ENCODE data around the gene KCTD4.

Gene KCTD4

DNA sequence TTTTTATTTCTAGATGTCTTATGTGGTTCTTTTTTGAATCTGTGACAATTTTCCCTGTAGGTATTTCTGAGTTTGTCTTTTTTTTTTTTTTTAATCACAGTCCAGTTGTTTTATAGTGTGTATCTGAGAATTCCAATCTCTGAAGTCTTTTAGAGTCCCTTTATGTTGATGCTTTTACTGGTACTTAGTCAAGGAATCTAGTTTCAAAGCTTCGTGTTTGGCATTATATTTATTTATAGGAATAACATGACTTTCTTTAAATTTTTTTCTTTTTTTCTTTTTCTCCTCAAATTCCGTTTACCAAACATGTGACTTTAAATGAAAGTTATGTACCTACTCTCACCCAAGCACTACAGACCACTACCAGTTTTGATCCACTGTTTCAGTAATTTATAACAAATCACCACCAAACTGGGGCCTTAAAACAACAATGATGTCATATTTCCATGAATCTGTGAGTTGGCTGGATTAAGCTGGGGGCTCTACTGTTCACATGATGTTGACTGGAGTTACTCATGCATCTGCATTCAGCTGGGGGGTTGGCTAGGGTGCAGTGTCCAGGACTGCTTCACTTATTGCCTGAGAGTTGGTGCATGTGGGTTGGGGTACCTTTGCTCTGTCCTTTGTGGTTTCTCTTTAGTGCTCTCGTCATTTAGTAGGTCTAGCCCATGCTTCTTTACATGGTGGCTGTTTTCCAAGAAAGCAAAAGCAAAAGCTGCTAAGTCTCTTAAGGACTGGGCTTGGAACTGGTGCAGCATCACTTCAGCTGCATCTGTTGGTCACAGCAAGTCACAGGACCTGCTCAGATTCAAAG, 22.3 kb downstream of the KCTD4 start:
- DNase-seq (ENCODE audit: low read depth in 2 of 3, low spot score in 1 of 3): no peak

DNA sequence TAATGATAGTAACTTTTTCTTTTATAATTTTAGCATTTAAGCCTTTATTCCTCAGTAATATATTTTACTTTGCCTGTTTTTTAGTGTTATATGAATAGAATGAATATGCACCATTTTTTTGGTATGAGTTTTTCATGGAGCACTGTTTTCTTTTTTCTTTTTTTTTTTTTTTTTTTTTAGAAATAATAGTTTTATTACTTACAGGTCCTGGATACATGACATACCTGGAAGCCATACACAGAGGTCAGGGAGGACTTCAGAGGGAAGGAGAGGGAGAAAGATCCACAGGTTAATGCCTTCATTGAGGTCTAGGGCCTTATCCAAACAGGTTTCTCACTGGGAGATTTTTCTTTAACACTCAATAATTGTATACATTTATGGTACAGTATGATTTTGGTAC, 26.4 kb downstream of the KCTD4 start:
- DNase-seq (ENCODE audit: low read depth in 2 of 3, low spot score in 1 of 3): no peak

DNA sequence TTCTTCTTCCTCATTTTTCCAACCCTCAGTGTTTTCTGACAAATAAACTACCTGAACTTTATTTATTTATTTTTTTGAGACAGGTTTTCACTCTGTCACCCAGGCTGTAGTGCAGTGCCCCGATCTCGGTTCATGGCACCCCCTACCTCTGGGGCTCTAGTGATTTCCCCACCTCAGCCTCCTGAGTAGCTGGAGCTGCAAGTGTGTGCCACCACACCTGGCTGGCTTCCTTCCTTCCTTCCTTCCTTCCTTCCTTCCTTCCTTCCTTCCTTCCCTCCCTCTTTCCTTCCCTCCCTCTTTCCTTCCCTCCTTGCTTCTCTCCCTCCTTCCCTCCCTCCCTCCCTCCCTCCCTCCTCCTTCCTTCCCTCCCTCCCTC, 32.3 kb downstream of the KCTD4 start:
- DNase-seq (ENCODE audit: low read depth in 2 of 3, low spot score in 1 of 3): no peak

DNA sequence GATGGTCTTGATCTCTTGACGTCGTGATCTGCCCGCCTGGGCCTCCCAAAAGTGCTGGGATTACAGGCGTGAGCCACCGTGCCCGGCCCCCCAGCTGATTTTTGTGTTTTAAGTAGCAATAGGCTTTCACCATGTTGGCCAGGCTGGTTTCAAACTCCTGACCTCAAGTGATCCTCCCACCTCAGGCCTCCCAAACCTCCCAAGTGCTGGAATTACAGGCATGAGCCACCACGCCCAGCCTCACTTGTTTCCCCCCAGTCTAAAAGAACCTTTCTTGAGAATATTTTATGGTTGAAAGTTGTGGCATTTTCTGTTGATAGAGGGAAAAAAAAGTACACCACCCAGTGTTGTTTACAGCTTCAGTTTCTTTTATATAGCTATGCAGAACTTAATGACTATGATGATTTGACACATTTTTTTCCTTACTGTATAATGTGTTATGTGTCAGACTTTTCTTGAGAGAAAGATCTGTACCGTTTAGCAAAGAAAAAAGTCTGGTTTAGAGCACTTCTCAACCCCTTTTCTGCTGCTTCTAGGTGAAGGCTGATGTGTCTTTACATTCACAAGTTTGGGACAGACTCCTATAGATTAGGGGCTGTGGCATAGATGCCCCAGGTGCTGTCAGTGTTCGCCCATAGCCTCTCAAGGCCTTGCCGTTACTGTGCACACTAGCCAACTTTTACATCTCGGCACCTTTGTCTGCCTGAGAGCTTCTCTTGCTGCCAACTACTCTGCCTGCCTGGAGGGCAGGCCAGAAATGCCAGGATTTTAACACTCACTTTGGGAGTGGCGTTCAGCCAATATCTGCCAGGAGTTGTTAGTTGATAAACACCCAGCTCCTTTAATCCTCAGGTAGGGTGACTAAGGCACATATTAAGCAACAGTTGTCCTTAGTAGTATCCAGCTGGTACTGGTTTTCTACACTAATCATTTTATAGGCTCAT, 33.0 kb downstream of the KCTD4 start:
- no peak for DNase-seq (ENCODE audit: low read depth in 2 of 3, low spot score in 1 of 3)

DNA sequence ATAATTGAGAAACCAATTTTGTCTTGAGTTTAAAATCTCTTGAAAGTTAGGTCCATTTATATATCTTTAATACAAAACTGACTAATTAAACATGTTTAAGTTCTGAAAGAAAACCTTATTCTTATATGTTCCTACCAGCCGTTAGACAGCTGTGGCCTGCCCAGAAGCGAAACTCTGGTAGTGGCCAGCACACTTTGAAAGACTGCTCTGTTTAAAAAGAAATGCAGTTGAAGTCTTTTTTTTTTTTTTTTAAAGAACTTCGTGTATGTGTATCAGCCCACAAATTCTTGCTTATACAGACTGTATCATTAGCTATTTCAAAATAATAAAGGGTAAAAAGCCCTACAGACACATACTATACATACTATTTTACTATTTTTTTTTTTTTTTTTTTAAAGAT, 34.0 kb downstream of the KCTD4 start:
- DNase-seq (ENCODE audit: low read depth in 2 of 3, low spot score in 1 of 3): no peak

DNA sequence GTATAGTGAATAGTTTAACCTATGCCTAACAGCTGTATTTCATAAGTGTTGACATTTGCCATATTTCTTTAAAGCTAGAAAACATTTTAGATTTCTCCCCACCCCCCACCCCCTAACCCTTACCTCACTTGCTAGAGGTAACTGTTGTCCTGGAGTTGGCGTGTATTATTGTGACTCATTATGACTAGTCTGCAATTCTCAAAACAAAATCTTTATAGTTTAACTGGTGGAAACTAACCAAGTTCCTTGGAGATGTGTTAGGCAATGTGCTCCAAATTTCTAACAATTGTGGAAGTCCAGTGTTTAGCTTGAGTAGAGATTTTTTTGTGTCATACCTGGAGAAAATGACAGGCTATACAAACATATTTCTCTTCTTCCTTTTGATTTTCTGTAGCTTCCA, 38.0 kb downstream of the KCTD4 start:
- no peak for DNase-seq (ENCODE audit: low read depth in 2 of 3, low spot score in 1 of 3)

DNA sequence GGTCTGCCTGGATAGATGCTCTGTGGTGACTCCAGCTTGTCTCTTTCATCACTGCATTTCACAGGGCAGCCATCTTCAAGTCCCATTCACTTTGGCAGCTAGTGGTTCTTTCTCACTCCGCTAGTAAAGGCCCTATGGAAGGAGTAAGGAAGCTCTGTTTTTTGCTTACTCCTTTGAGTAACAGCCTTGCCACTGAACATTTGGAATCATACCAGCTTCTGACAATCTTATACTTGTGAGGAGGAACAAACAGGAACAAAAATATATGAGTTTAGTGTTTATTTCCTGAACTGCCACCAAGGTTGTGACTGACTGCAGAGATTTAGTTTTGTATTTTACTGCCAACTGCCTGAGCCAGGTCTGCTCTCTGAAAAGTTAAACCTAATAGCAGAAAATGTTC, 38.7 kb downstream of the KCTD4 start:
- no peak for DNase-seq (ENCODE audit: low read depth in 2 of 3, low spot score in 1 of 3)

DNA sequence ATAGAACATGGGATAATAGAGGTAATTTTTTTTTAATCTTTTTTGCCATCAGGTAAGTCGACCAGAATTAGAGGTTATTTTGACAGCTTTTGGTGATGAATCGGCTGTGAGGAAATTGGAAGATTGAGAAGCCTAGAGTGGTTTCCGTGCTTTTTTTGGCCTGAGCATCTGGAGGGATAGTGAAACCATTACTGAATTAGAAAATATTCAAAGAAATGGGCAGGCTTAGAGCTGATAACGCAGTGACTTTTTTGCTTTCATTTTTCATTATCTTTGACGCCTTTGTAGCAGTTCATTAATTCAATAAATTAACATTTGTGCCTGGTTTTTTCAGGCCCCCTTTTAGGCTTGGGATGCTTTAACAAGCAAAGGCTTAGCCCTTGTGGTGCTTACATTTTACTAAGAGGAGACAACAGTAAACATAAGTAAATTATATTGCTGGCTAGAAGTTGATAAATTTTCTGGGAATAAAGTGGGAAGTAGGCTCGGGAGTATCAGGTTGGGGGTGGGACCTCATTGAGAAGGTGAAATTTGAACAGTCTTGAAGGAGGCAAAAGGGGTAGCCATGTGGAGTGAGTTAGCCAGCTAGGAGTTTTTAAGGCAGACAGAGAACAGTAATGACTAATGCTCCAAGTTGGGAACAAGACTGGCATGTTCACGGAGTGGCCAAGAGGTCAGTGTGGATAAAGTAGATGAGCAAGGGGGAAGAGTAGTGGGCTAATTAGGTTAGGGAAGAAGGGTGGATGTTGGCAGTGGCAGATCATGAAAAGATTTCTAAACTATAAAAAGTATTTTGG, 44.1 kb downstream of the KCTD4 start:
- DNase-seq (ENCODE audit: low read depth in 2 of 3, low spot score in 1 of 3): no peak

DNA sequence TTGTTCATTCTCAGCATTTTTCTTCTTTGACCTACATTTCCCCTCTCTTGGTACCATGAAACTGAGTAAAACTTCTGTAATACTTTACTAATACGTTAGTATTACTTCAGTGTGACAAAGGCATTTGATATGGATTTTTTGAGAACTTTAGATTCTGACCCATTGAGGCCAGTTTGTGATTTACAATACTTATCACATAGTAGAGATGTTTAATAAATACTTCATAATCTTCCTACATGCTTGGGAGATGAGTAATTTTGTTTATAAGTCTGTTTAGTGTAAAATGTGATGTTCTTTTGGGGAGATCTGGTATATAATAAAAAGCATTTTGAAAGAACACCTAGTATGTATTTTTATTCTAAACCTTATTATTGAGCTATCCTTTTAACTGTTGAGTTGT, 50.9 kb downstream of the KCTD4 start:
- DNase-seq (ENCODE audit: low read depth in 2 of 3, low spot score in 1 of 3): no peak

DNA sequence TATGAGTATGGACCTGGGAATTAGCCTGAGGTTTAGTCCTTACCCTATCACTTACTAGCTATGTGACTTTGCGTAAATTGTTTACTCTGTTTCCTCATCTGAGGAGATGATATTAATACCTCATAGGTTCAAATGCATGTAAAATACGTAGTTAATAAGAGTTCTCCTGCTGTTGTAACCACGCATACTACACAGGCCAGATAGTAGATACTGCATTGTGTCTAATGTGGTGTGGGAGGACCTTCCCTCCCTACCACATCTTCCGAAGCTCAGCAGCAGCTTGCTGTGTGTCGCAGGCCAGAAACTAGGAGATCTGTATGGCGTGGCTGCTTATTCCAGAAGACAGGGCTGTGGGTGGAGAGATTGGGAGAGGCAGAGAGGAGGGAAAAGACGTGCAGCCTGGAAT, 57.5 kb downstream of the KCTD4 start:
- no peak for DNase-seq (ENCODE audit: low read depth in 2 of 3, low spot score in 1 of 3)

Measured in stimulated activated CD4-positive, alpha-beta T cell treated with anti-CD3 and anti-CD28 coated beads, Interleukin-12 subunit alpha, Interleukin-12 subunit beta, amount 100 ng/mL, for 48 hours (primary cell).